HEK293 (cell line): ENCODE results near the gene SLC2A11.

Source experiments
- BCL11A ChIP-seq: fragments of 450-650 bp; formaldehyde crosslinking; IDR thresholded peaks from 2 replicates; pipeline ENCODE4 v1.5.1; 2016; ENCODE audit warnings: low read depth, missing biosample characterization, missing genetic modification characterization
- CTCF ChIP-seq: fragments of 450-650 bp; formaldehyde crosslinking; IDR thresholded peaks from 2 replicates; pipeline ENCODE4 v1.5.1; 2016; ENCODE audit warnings: missing biosample characterization, missing genetic modification characterization
- KLF10 ChIP-seq: fragments of 450-650 bp; IDR thresholded peaks from 2 replicates; pipeline ENCODE4 v1.5.1; 2018; ENCODE audit warnings: missing biosample characterization, mild to moderate bottlenecking, missing genetic modification characterization
- ZBTB44 ChIP-seq: fragments of 450-650 bp; IDR thresholded peaks from 2 replicates; pipeline ENCODE4 v1.5.1; 2018; ENCODE audit warnings: missing biosample characterization, mild to moderate bottlenecking, missing genetic modification characterization
- ZFP41 ChIP-seq: fragments of 450-650 bp; formaldehyde crosslinking; IDR thresholded peaks from 2 replicates; pipeline ENCODE4 v1.5.1; 2016; ENCODE audit warnings: missing biosample characterization, missing genetic modification characterization, borderline replicate concordance
- ZNF274 ChIP-seq, 2 experiments: fragments of 200-500 bp in 1 of 2; fragments of 450-650 bp in 1 of 2; sonication (Bioruptor generic) in 1 of 2; formaldehyde crosslinking in 1 of 2; IDR thresholded peaks; 2 replicates each; pipeline versions ENCODE4 v1.5.1 to v1.6.1; 2014 to 2016; ENCODE audit warnings: borderline replicate concordance in 1 of 2, inconsistent platforms in 1 of 2, low read length in 1 of 2, missing biosample characterization in 1 of 2, missing genetic modification characterization in 1 of 2
- ZNF341 ChIP-seq: fragments of 450-650 bp; formaldehyde crosslinking; IDR thresholded peaks from 2 replicates; pipeline ENCODE4; 2016; ENCODE audit warnings: low read depth, missing biosample characterization, missing genetic modification characterization
- ZNF350 ChIP-seq: fragments of 450-650 bp; formaldehyde crosslinking; IDR thresholded peaks from 2 replicates; pipeline ENCODE4 v1.5.0; 2017; ENCODE audit warnings: missing biosample characterization, mild to moderate bottlenecking, missing genetic modification characterization
- ZNF529 ChIP-seq: fragments of 450-650 bp; formaldehyde crosslinking; IDR thresholded peaks from 2 replicates; pipeline ENCODE4 v1.5.1; 2017; ENCODE audit warnings: missing genetic modification characterization, missing biosample characterization; ENCODE audit not compliant: insufficient replicate concordance
- ZNF580 ChIP-seq: fragments of 450-650 bp; formaldehyde crosslinking; IDR thresholded peaks from 2 replicates; pipeline ENCODE4 v1.5.1; 2016; ENCODE audit warnings: missing biosample characterization, missing genetic modification characterization
- ZNF701 ChIP-seq: fragments of 450-650 bp; formaldehyde crosslinking; IDR thresholded peaks from 2 replicates; pipeline ENCODE4 v1.5.1; 2016; ENCODE audit warnings: missing biosample characterization, missing genetic modification characterization
- ZNF792 ChIP-seq: fragments of 450-650 bp; formaldehyde crosslinking; IDR thresholded peaks from 2 replicates; pipeline ENCODE4 v1.5.1; 2016; ENCODE audit warnings: missing biosample characterization, missing genetic modification characterization

- TF ChIP-seq ZNF350 (no peak), ZFP41 (tag by site-specific recombination) (no peak), ZNF701 (no peak), ZNF792 (tag by site-specific recombination) (no peak), CTCF (tag by site-specific recombination) (no peak), ZNF580 (tag by site-specific recombination) (no peak), ZNF529 (tag by site-specific recombination) (no peak), ZNF274 (IDR thresholded peaks at IDR 0.05; ENCODE audit: low read length) (no peak), ZNF274 (tag by site-specific recombination; IDR thresholded peaks at IDR 0.05; ENCODE audit: borderline replicate concordance) (no peak), ZBTB44 (tag by site-specific recombination) (no peak), KLF10 (tag by site-specific recombination) (no peak), BCL11A (no peak), ZNF341 (tag by site-specific recombination) (no peak)
Observed at GRCh38 chr22:23846081-23846469, 11.6 kb upstream of the SLC2A11 start.
